ENCODE measurements around the gene KRTAP9-1. TPM values are rescaled to one million over a fixed set of nuclear protein-coding genes. Genes with fewer than 3 reads are reported as not detected.

Gene KRTAP9-1
- total and polyA plus RNA-seq, 9 of the 15 experiments (the other 6 are each of a cell fraction or from before 2014, with no cell fraction given) = not detected

- TF ChIP-seq ZNF408 (CRISPR knock-in tag; IDR thresholded peaks at IDR 0.05; ENCODE audit: low read depth) = no peak
- TF ChIP-seq ZNF253 (CRISPR knock-in tag; conservative IDR thresholded peaks at IDR 0.05) = no peak
- no peak for TF ChIP-seq TCF7 (IDR thresholded peaks at IDR 0.05; ENCODE audit: borderline replicate concordance)
- no peak for TF ChIP-seq RFX7 (CRISPR knock-in tag; IDR thresholded peaks at IDR 0.05)
- TF ChIP-seq ATF3 (IDR thresholded peaks at IDR 0.05) = no peak
- TF ChIP-seq ATF3 (CRISPR knock-in tag; conservative IDR thresholded peaks at IDR 0.05) = no peak
- TF ChIP-seq NRF1 (conservative IDR thresholded peaks at IDR 0.05 in 1 of 2, IDR thresholded peaks at IDR 0.05 in 1 of 2) = no peak
- TF ChIP-seq PHTF2 (CRISPR knock-in tag; IDR thresholded peaks at IDR 0.05) = no peak
- no peak for TF ChIP-seq ZBTB2 (IDR thresholded peaks at IDR 0.05)
- no peak for TF ChIP-seq HBP1 (CRISPR knock-in tag; IDR thresholded peaks at IDR 0.05)
- TF ChIP-seq JUNB (CRISPR knock-in tag; conservative IDR thresholded peaks at IDR 0.05) = no peak
- no peak for TF ChIP-seq STAT5A (IDR thresholded peaks at IDR 0.05; ENCODE audit: borderline replicate concordance, low read length)
Observed at GRCh38 chr17:41177727-41178271, 11.9 kb upstream of the KRTAP9-1 start, which contains the start of gene KRTAP4-2 (continued).
